22Rv1 (cell line): ENCODE measurements around the gene TMEM151A.
"Not testable (repeated sequence)": the region's sequence is repeated elsewhere in the genome, so short reads cannot be mapped to it uniquely, and the experiment has no call there.

ENCODE experiments used
- CTCF ChIP-seq: fragments of 450-650 bp; IDR thresholded peaks from 2 replicates; pipeline ENCODE4 v1.5.1; 2017; ENCODE audit warnings: mild to moderate bottlenecking
- ZFX ChIP-seq: fragments of 450-650 bp; IDR thresholded peaks from 2 replicates; pipeline ENCODE4 v1.6.1; 2017; ENCODE audit warnings: antibody characterized with exemption, borderline replicate concordance

- not testable (repeated sequence) for TF ChIP-seq CTCF, ZFX
Measured at GRCh38 chr11:66320748-66321147, 29.1 kb downstream of the TMEM151A start.
